Sigmoid colon (tissue), 4 donors: ENCODE results near the gene SPIN1.

Experiments used
- EP300 ChIP-seq, 4 donors: sonication (generic); formaldehyde crosslinking; IDR thresholded peaks; one replicate each; pipeline ENCODE4 v1.6.1; 2017; ENCODE audit warnings: antibody characterized with exemption in 4 of 4
- POLR2AphosphoS5 ChIP-seq, 4 donors: sonication (generic); formaldehyde crosslinking; IDR thresholded peaks; one replicate each; pipeline ENCODE4 v1.6.1; 2017; ENCODE audit warnings: antibody characterized with exemption in 4 of 4
- TF ChIP-seq, protein P1 (sequence below), 4 experiments: fragments of 450-650 bp in 3 of 4; fragments of 200-600 bp in 1 of 4; IDR thresholded peaks; one replicate each; pipeline ENCODE4 v1.5.1; 2016 to 2019; ENCODE audit warnings: antibody characterized with exemption in 4 of 4, mild to moderate bottlenecking in 3 of 4, moderate library complexity in 2 of 4

DNA sequence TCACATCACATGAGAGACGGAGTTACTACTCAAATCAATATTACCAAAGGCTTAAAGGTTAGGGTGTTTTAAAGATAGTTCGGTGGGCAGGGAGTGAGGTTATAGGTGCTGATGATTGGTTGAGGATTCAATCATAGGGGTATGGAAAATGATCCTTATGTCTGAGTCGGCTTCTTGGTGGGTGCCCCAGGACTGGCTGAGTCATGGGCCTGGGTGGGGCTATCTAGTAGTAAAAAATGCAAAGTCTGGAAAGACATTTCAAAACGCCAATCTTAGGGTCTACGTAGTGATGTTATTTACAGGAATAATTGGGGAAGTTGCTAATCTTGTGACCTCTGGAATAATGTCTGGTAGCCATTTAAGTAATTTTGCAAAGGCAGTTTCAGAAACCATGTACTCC lies 15.2 kb upstream of the SPIN1 start:
- TF ChIP-seq, protein P1, sequence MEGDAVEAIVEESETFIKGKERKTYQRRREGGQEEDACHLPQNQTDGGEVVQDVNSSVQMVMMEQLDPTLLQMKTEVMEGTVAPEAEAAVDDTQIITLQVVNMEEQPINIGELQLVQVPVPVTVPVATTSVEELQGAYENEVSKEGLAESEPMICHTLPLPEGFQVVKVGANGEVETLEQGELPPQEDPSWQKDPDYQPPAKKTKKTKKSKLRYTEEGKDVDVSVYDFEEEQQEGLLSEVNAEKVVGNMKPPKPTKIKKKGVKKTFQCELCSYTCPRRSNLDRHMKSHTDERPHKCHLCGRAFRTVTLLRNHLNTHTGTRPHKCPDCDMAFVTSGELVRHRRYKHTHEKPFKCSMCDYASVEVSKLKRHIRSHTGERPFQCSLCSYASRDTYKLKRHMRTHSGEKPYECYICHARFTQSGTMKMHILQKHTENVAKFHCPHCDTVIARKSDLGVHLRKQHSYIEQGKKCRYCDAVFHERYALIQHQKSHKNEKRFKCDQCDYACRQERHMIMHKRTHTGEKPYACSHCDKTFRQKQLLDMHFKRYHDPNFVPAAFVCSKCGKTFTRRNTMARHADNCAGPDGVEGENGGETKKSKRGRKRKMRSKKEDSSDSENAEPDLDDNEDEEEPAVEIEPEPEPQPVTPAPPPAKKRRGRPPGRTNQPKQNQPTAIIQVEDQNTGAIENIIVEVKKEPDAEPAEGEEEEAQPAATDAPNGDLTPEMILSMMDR (IDR thresholded peaks at IDR 0.05) = no peak
- TF ChIP-seq POLR2AphosphoS5 (IDR thresholded peaks at IDR 0.05) (no peak), EP300 (IDR thresholded peaks at IDR 0.05) (no peak)
